ENCODE results near the gene MTRF1L.

MTRF1L gene

GRCh38 chr6:153013438-153013837 is 10.9 kb upstream of the MTRF1L start:
- TF ChIP-seq EZH2 (IDR thresholded peaks at IDR 0.05; ENCODE audit: borderline replicate concordance, low read length) (no peak), CTCF (IDR thresholded peaks at IDR 0.05; ENCODE audit: low read length) (no peak)
- Histone ChIP-seq H3K4me3 (ENCODE audit: low read depth, low read length, poor library complexity, severe bottlenecking) (no peak overlapping the region), H3K27me3 (ENCODE audit: insufficient read depth, low read length) (no peaks in the 10 kb centered on the region), H3K9me2 (ENCODE audit: low read depth, low read length) (no peaks in the 10 kb centered on the region), H3K27ac (ENCODE audit: low read depth, low read length, poor library complexity, severe bottlenecking) (no peak overlapping the region), H3F3A (ENCODE audit: insufficient read depth, low read length) (no peaks in the 10 kb centered on the region), H3K4me1 (ENCODE audit: insufficient read depth, low read length, severe bottlenecking) (no peaks in the 10 kb centered on the region), H4K20me1 (ENCODE audit: insufficient read depth, low read length) (no peaks in the 10 kb centered on the region), H3K9ac (ENCODE audit: low read length) (no peak overlapping the region), H3K79me2 (ENCODE audit: insufficient read depth, low read length) (no peaks in the 10 kb centered on the region), H2AFZ (ENCODE audit: low read length) (no peak overlapping the region), H3K4me2 (ENCODE audit: low read length) (no peak overlapping the region), H3K36me3 (ENCODE audit: insufficient read depth, low read length) (no peaks in the 10 kb centered on the region), H3K9me3 (ENCODE audit: low read length) (no peaks in the 10 kb centered on the region)

GRCh38 chr6:153012856-153013255 is 10.3 kb upstream of the MTRF1L start:
- no peaks in the 10 kb centered on the region for H3K79me2 ChIP-seq (ENCODE audit: insufficient read depth, low read length)
- no peaks in the 10 kb centered on the region for H3K9me2 ChIP-seq (ENCODE audit: low read depth, low read length)
- no peak overlapping the region for H3K4me2 ChIP-seq (ENCODE audit: low read length)
- H3K4me1 ChIP-seq (ENCODE audit: insufficient read depth, low read length, severe bottlenecking): no peaks in the 10 kb centered on the region
- TF ChIP-seq CTCF (IDR thresholded peaks at IDR 0.05; ENCODE audit: low read length): no peak
- TF ChIP-seq EZH2 (IDR thresholded peaks at IDR 0.05; ENCODE audit: borderline replicate concordance, low read length): no peak
- H3F3A ChIP-seq (ENCODE audit: insufficient read depth, low read length): no peaks in the 10 kb centered on the region
- H3K9ac ChIP-seq (ENCODE audit: low read length): no peak overlapping the region
- no peak overlapping the region for H2AFZ ChIP-seq (ENCODE audit: low read length)
- no peaks in the 10 kb centered on the region for H4K20me1 ChIP-seq (ENCODE audit: insufficient read depth, low read length)
- H3K9me3 ChIP-seq (ENCODE audit: low read length): no peaks in the 10 kb centered on the region
- no peaks in the 10 kb centered on the region for H3K27me3 ChIP-seq (ENCODE audit: insufficient read depth, low read length)
- no peak overlapping the region for H3K27ac ChIP-seq (ENCODE audit: low read depth, low read length, poor library complexity, severe bottlenecking)
- H3K4me3 ChIP-seq (ENCODE audit: low read depth, low read length, poor library complexity, severe bottlenecking): no peak overlapping the region
- H3K36me3 ChIP-seq (ENCODE audit: insufficient read depth, low read length): no peaks in the 10 kb centered on the region

DNA sequence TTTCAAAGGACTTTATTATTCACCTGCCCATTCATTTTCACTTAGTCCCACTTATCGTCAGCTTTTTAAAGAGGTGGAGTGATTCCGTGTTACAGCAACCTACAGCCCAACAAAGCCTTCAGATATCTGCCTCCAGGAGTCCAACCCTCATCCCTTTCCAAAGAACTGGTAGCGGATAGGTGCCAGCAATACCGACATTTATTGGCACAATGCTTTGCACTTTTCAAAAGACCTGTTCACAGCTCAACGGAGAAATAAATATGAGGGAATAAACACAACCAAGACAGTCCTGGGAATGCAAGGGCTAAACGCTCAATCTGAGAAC is 819 bp upstream of the MTRF1L start:
- TF ChIP-seq CTCF (IDR thresholded peaks at IDR 0.05; ENCODE audit: low read length) (no peak), EZH2 (IDR thresholded peaks at IDR 0.05; ENCODE audit: borderline replicate concordance, low read length) (no peak)
- H3K9me2 ChIP-seq (ENCODE audit: low read depth, low read length): no peaks in the 10 kb centered on the region
- peaks cover 27% of the 10 kb centered on the region for H3K4me1 ChIP-seq (ENCODE audit: insufficient read depth, low read length, severe bottlenecking)
- no peak overlapping the region for H3K27ac ChIP-seq (ENCODE audit: low read depth, low read length, poor library complexity, severe bottlenecking)
- peaks cover 23% of the 10 kb centered on the region for H3K36me3 ChIP-seq (ENCODE audit: insufficient read depth, low read length)
- no peaks in the 10 kb centered on the region for H4K20me1 ChIP-seq (ENCODE audit: insufficient read depth, low read length)
- H3K9ac ChIP-seq (ENCODE audit: low read length): peak overlapping the region; percentile 87
- H3K9me3 ChIP-seq (ENCODE audit: low read length): no peaks in the 10 kb centered on the region
- H3K4me2 ChIP-seq (ENCODE audit: low read length): peak overlapping the region; percentile 95
- peak overlapping the region; percentile 89 for H3K4me3 ChIP-seq (ENCODE audit: low read depth, low read length, poor library complexity, severe bottlenecking)
- peaks cover 32% of the 10 kb centered on the region for H3K79me2 ChIP-seq (ENCODE audit: insufficient read depth, low read length)
- no peak overlapping the region for H2AFZ ChIP-seq (ENCODE audit: low read length)
- H3K27me3 ChIP-seq (ENCODE audit: insufficient read depth, low read length): no peaks in the 10 kb centered on the region
- no peaks in the 10 kb centered on the region for H3F3A ChIP-seq (ENCODE audit: insufficient read depth, low read length)

Data from OCI-LY1 (cell line).